HT-29 (cell line): ENCODE data around the gene SDHAF3. TPM values are rescaled to one million over a fixed set of nuclear protein-coding genes. Genes with fewer than 3 reads are reported as not detected.
"Not testable (repeated sequence)": the region's sequence is repeated elsewhere in the genome, so short reads cannot be mapped to it uniquely, and the experiment has no call there.

ENCODE experiments used
- DNase-seq: peaks from one replicate; pipeline ENCODE4 v3.0.0-alpha.2; 2015; ENCODE audit warnings: low spot score
- total RNA-seq: library from RNA; depleted of rRNA; stranded (reverse); fragments of >200 nt; shearing (Covaris generic); gene quantifications from 2 replicates; pipeline ENCODE4 v1.2.3, GENCODE V29; 2014

Gene SDHAF3
- total RNA-seq, 1 experiment from 2014 or later: 13.1 TPM

GRCh38 chr7:97123115-97123514 lies 5.6 kb downstream of the SDHAF3 start:
- DNase-seq: not testable (repeated sequence)

GRCh38 chr7:97126483-97127171 lies 9.1 kb downstream of the SDHAF3 start:
- DNase-seq: no peak

- DNase-seq: no peak
These were observed 11.2 kb downstream of the SDHAF3 start for GRCh38 chr7:97128736-97129135.

- no peak for DNase-seq
These were observed 13.1 kb downstream of the SDHAF3 start for GRCh38 chr7:97130417-97131139.

GRCh38 chr7:97133159-97133558 lies 15.7 kb downstream of the SDHAF3 start:
- DNase-seq: no peak

- DNase-seq: no peak
These were observed 21.3 kb downstream of the SDHAF3 start for GRCh38 chr7:97138830-97139229.

- DNase-seq: peak; percentile 66
These were observed 27.6 kb downstream of the SDHAF3 start for GRCh38 chr7:97145068-97145467.

GRCh38 chr7:97149843-97150242 lies 32.3 kb downstream of the SDHAF3 start:
- no peak for DNase-seq

GRCh38 chr7:97155897-97156418 lies 38.5 kb downstream of the SDHAF3 start:
- DNase-seq: no peak

GRCh38 chr7:97159984-97160383 lies 42.5 kb downstream of the SDHAF3 start:
- not testable (repeated sequence) for DNase-seq

GRCh38 chr7:97161609-97162008 lies 44.1 kb downstream of the SDHAF3 start:
- DNase-seq: not testable (repeated sequence)

GRCh38 chr7:97166308-97166707 lies 48.8 kb downstream of the SDHAF3 start:
- DNase-seq: no peak

GRCh38 chr7:97167176-97167575 lies 49.7 kb downstream of the SDHAF3 start:
- no peak for DNase-seq

GRCh38 chr7:97167749-97168148 lies 50.3 kb downstream of the SDHAF3 start:
- no peak for DNase-seq

- no peak for DNase-seq
These were observed 56.8 kb downstream of the SDHAF3 start for GRCh38 chr7:97174303-97174702.

GRCh38 chr7:97179454-97180104 lies 62.1 kb downstream of the SDHAF3 start:
- DNase-seq: peak; percentile 82

GRCh38 chr7:97187067-97187466 lies 69.6 kb downstream of the SDHAF3 start:
- peak; percentile 34 for DNase-seq

- not testable (repeated sequence) for DNase-seq
These were observed 78.7 kb downstream of the SDHAF3 start for GRCh38 chr7:97196174-97196573.

- no peak for DNase-seq
These were observed 81.1 kb downstream of the SDHAF3 start for GRCh38 chr7:97198596-97198995.

GRCh38 chr7:97200018-97200417 lies 82.5 kb downstream of the SDHAF3 start:
- DNase-seq: no peak

GRCh38 chr7:97203957-97204356 lies 86.5 kb downstream of the SDHAF3 start:
- DNase-seq: no peak

GRCh38 chr7:97204821-97205220 lies 87.3 kb downstream of the SDHAF3 start:
- DNase-seq: no peak
